Inflammatory macrophage treated with lipopolysaccharide for 1 hour (primary cell): ENCODE results near the gene MIF.
"Not testable (repeated sequence)": the region's sequence is repeated elsewhere in the genome, so short reads cannot be mapped to it uniquely, and the experiment has no call there.

Experiments used
- DNase-seq, 2 donors: peaks; one replicate each; pipeline ENCODE4 v3.0.0-alpha.2; 2020 to 2022

The MIF gene

GRCh38 chr22:23893945-23894709 is at the start of gene MIF:
MIF (plus strand) TSS chr22:23894383; CDS start chr22:23894475, 92 bp downstream.
- DNase-seq = peak; percentile 89 to 97

- DNase-seq = no peak
Observed at GRCh38 chr22:23844739-23845202, 49.4 kb upstream of the MIF start.

- no peak for DNase-seq
Observed at GRCh38 chr22:23845265-23846080, 48.7 kb upstream of the MIF start.

DNA sequence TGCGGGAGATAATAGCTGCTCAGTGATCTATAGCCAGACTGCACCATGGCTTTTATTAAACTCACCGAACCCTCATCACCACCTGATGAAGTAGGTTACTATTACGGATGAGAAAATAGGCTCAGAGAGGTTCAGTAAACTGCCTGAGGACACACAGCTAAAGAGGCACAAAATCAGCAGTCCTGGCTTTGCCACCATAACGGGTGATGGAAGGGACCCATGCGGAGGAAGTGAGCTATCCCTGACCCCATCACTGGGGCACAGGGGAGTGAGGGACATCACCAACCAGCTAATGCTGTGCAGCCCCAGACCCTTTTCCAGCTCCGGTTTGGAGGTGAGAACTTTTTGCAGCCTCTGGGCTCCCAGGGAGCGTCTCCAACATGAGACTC is 48.1 kb upstream of the MIF start:
- DNase-seq = no peak

DNA sequence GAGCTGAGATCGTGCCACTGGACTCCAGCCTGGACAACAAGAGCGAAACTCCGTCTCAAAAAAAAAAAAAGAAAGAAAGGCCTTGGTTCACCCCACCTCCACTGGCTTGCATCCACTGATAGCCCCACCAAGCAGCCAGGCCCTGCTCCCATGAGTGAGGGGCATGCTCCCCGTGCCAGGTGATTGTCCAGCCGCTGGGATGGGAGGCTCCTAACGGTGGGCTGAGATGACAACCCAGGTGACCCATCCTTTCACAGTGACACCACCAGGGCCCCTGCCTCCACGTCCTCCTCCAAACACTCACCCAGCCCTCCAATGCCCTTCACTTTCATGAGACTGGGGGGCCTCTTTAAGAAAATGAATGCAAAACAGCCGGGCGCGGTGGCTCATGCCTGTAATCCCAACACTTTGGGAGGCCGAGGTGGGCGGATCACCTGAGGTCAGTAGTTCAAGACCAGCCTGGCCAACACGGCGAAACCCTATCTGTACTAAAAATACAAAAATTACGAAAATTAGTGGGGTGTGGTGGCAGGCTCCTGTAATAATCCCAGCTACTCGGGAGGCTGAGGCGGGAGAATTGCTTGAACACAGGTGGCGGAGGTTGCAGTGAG is 46.8 kb upstream of the MIF start:
- no peak for DNase-seq

DNA sequence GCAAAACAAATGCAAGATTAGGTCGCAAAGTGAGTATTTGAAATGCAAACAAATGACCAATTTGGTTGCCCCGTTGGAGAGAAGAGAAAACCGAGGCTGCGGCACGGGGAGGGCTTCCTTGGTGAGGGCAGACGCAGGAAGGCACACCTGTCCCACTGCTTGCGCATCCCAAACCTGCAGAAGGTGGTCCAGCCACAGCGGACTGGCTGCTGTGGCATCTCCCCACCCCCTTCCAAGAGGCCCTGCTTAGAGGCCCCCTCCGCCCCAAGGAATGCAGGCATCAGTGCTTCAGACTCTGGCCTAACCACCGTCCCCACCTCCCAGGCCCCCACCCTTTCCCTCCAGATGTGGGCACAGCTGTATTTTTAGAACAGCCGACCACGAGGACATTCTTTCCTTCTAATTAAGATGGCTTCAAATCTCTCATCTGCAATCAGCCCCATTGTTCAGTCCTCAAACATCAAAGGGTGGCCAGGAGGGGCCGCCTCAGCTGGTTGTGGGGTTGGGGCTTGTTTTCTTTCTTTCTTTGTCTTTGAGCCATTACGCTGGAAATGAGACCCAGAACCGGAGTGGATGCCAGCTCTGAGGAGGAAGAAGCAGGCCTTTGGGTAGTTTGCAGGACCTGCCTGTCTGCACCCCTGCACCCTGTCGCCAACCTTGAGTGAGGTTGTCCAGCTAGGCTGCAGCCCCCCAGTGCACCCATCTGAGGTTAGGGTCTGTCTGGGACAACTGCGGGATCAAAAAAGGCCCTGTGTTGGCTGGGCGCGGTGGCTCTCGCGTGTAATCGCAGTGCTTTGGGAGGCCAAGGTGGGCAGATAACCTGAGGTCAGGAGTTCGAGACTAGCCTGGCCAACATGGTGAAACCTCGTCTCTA is 46.0 kb upstream of the MIF start:
- no peak for DNase-seq

GRCh38 chr22:23849009-23850006 is 44.9 kb upstream of the MIF start:
- peak; percentile 61 to 95 for DNase-seq

- no peak for DNase-seq
Observed at GRCh38 chr22:23850136-23850611, 44.0 kb upstream of the MIF start.

DNA sequence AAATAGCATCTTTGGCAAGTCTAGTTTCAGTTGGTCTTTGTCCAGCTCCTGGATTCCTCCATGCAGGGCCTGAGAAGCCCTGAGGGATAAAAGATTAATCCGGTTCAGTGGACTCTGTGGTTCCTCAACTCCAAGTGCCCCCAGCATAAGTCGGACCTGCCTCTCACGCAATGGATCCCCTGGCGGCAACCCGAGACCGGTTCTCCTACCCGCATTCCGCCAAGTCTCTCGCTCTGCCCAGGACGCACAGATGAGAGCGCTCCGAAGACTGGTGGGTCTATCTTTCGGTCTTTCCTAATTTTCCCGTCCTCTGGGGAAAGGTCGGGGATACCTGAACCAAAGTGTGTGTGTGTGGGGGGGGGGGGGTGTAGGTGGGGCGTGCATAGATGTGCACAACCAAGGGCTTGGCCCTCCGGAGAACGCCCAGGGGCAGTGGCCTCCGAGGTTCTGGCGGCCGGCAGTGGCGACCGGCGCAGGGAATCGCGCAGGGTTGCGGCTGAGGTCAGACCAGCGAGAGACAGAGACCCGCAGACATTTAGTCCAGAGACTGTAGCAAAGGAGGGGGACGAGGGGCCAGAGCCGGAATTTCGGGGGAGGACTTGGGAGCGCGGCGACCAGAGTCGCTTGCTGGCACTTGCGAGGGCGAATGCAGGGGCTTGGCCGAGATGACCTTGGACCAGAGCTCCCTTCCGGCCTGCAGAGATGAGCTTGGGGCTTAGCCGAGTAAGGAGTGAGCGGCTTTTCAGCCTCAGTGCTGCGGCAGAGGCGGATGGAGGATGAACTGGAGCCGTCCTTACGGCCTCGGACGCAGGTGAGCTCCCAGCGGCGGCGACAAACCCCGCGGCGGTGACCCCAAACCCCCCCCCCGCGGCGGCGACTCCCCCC is 37.2 kb upstream of the MIF start:
- peak; percentile 8 to 28 for DNase-seq

- DNase-seq = peak; percentile 98
Observed at GRCh38 chr22:23857606-23858483, 36.3 kb upstream of the MIF start, which contains the start of gene SLC2A11. SLC2A11 (plus strand) TSS chr22:23857875; CDS start chr22:23858000, 125 bp downstream.

DNA sequence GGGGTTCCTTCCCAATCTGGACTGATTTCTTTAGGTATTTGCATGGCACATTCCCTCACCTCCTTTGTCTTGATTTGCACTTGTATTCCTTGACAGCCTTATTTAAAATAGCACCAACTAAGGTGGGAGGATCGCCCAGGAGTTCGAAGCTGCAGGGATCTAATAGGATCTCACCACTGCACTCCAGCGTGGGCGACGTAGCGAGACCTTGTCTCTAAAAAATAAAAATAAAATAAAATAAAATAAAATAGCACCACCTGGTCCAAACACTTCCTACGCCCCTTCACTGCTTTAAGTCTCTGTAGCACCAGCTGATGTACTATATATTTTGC is 35.7 kb upstream of the MIF start:
- no peak for DNase-seq

DNA sequence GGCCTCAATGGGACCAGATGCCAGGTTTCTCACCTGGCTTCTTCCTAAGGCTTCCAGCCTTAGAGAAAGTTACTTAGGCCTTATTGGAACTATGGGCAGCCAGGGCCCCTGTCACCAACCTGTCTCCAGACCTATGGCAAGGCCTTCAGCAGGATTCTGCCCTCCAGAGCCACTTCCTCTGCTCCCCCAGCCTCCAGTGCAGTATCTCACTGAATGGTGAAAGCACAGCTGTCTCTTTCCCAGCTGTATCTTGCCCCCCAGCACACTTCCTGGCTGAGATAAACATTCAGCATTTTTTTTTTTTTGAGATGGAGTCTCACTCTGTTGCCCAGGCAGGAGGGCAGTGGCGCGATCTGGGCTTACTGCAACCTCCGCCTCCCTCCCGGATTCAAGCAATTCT is 35.0 kb upstream of the MIF start:
- no peak for DNase-seq

- DNase-seq = not testable (repeated sequence)
Observed at GRCh38 chr22:23860187-23860586, 34.0 kb upstream of the MIF start.

GRCh38 chr22:23862103-23862502 is 32.1 kb upstream of the MIF start:
- peak in 1 of 2 donors; percentile 20 for DNase-seq

- DNase-seq = not testable (repeated sequence)
Observed at GRCh38 chr22:23864499-23865154, 29.6 kb upstream of the MIF start.

GRCh38 chr22:23868580-23868979 is 25.6 kb upstream of the MIF start:
- no peak for DNase-seq

DNA sequence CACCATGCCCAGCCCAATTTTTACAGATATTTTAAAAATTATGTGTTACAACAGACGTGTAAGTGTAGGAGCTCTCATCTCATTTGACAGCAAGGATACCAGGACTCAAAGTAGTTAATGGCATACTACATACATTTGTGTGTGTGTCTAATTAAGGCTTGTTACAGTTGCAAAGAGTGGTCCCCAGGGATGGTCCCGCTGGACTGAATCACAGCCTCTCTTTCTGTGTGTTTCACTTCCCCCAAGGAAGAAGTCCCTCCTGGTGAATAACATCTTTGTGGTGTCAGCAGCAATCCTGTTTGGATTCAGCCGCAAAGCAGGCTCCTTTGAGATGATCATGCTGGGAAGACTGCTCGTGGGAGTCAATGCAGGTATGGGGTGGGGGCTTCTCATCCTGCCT is 19.3 kb upstream of the MIF start:
- DNase-seq = no peak

- no peak for DNase-seq
Observed at GRCh38 chr22:23875801-23876200, 18.4 kb upstream of the MIF start.
